GM19351 (cell line): Measurements from ENCODE around the gene KCNJ12.
"Not testable (repeated sequence)": the region's sequence is repeated elsewhere in the genome, so short reads cannot be mapped to it uniquely, and the experiment has no call there.

Experiments used
- ATAC-seq: cut with Tn5 transposase; IDR thresholded peaks from one replicate; pipeline ENCODE4 v1.9.1; 2021; ENCODE audit warnings: mild to moderate bottlenecking, moderate library complexity; ENCODE audit not compliant: unreplicated experiment

Gene KCNJ12

GRCh38 chr17:21436883-21437836 is 61.0 kb downstream of the KCNJ12 start:
- not testable (repeated sequence) for ATAC-seq

GRCh38 chr17:21438316-21439014 is 62.3 kb downstream of the KCNJ12 start:
- ATAC-seq: not testable (repeated sequence)

DNA sequence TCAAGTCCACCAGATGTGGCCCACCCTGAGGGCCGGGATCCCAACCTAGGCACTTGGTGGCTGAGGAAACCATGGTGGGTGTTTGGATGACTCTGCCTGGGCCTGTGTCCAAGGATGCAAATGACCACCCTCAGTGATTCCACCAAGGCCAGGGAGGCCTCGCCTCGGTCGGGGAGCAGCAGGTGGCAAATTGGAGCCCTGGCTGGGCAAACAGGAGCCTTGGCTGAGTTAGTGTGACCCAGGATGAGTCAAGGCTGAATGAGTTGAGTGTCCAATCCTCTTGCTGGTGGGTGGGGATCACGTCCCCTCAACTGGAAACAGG is 62.8 kb downstream of the KCNJ12 start:
- not testable (repeated sequence) for ATAC-seq

DNA sequence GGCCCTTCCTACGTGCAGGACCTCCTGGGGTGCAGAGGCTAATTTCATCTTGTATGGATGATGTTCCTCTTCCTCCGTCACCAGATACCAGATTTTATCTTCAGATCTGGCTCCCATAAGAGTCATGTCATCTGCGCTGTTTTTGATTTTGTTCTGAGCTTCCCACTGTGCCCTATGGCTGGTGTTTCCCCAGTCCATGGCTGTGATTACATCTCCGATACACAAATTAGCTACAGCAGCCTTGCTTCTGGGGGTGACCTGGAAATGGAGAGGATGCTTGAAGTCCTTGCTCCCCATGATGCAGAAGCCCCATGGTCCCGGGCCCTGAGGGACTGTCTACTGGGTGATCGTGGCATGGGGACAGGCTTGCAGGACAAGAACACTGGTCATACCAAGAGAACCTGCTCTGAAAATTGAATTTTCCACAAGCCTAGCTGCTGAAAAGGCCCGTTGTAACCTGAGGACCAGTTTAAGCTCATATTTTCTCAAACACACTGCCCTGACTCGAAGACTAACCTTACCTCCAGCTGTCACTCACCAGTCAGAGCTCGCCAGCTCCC is 69.0 kb downstream of the KCNJ12 start:
- no peak for ATAC-seq

GRCh38 chr17:21447552-21447951 is 71.4 kb downstream of the KCNJ12 start:
- ATAC-seq: not testable (repeated sequence)

DNA sequence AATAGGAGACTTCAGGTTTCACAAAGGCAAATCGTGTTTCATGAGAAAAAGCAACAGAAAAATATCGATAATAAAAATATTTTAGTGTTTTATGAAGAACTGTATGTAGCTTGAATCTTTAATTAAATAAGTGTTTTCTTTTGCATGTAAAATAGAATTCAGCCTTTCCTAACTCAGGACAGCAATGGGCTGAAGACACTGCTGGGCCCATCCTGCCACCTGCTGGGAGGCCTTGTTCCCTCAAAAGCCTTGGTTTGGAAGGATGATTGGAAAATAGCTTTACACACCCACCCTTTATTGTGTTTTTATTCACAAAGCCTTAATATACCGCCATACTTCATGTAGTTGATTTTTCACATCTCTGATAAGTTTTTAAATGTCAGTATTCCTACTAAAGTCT is 73.7 kb downstream of the KCNJ12 start:
- not testable (repeated sequence) for ATAC-seq

- no peak for ATAC-seq
These were observed 75.8 kb downstream of the KCNJ12 start for GRCh38 chr17:21451975-21452374.

- no peak for ATAC-seq
These were observed 76.4 kb downstream of the KCNJ12 start for GRCh38 chr17:21452377-21453143.

DNA sequence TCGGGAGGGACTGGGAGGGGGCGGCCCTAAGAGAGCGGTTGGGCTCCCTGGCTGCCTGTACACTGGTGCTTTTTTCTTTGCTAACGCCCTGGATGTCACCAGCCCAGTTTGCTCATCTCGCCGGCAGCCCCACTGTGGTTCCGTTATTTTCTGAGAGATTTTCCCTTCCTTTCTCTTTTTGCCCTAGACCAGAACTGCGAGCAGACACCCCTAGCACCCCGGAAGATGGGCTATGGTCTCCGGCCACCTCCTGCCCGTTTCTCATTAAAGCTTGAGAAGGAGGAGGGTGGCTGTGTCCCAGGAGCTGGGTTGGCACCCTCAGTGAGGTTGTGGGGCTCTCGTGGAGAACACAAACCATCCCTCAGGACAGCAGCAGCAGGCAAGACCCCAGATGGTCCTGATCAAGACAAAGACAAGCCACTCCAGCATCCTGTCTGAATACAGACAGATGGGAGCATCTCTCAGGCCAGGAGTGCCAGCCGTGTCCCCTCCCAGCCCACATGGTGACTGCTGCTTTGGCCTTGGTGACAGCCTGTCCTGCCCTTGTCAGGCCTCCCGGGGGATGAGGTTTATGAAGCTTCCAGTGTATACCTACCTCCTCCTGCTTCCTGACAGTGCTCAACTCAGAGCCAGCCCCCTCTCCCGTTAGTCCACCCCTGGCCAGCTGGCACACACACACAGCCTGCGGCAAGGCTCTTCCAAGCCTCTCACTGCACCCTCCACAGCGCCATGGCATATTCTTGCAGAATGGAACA is 77.2 kb downstream of the KCNJ12 start:
- ATAC-seq: no peak

- not testable (repeated sequence) for ATAC-seq
These were observed 77.8 kb downstream of the KCNJ12 start for GRCh38 chr17:21454006-21454405.

DNA sequence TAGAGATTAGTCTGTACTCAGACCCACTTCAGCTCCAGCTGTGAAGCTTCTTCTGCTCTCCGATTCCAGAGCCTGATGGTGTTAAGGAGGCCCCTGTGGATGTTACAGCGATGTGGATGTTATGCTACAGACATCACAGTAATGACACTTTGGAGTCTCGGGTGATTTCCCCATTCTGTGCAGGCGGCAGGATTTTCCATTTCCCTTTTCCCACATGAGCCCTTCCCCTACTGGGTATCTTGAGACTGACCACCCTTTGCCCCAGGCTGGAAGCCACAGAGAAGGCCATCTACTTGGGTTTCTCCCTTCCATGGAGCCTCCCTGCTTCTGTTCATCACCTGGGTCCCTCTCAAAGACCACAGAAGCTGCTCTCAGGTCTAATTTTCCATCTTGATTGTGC is 78.3 kb downstream of the KCNJ12 start:
- ATAC-seq: no peak

- ATAC-seq: no peak
These were observed 79.6 kb downstream of the KCNJ12 start for GRCh38 chr17:21455761-21456160.

GRCh38 chr17:21456449-21456848 is 80.3 kb downstream of the KCNJ12 start:
- not testable (repeated sequence) for ATAC-seq

- peak; percentile 85 for ATAC-seq
These were observed 81.2 kb downstream of the KCNJ12 start for GRCh38 chr17:21457051-21458026.

DNA sequence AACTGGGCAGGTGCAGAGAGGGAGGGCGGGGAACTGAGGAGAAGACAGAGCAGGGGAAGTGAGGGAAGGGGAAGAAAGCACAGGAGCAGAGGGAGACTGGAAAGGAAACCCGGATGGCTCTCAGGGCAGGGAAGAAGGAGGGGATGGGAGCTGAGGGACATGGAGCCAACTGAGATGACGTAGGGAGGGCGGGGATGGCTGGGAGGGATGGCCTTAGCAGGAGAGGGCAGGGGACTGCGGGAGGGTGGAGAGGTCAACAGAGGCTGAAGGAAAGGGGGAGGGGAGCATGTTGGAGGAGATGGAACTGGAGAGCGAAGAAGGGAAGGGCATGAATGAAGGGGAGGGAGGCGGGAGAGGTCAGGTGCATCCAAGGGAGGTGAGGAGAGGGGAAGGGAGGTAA is 81.9 kb downstream of the KCNJ12 start:
- no peak for ATAC-seq

GRCh38 chr17:21459536-21459935 is 83.4 kb downstream of the KCNJ12 start:
- no peak for ATAC-seq

GRCh38 chr17:21460358-21460757 is 84.2 kb downstream of the KCNJ12 start:
- no peak for ATAC-seq

DNA sequence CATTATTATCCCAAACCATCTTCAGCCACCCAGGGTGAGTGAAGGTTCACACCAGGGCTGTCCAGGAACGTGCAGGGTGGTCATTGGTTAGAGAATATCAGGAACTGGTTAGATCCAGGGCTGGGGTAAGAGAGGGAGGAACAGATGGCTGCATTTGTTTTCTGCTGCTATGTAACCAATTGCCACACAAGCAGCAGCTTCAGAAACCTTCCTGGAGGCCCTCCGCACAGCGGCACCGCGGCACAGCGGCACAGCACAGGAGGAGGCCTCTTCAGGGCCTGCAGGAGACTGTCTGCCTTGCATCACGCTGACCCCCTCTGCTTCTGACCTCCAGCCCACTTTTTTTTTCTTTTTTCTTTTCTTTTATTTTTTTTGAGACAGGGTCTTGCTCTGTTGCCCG is 86.1 kb downstream of the KCNJ12 start:
- no peak for ATAC-seq

DNA sequence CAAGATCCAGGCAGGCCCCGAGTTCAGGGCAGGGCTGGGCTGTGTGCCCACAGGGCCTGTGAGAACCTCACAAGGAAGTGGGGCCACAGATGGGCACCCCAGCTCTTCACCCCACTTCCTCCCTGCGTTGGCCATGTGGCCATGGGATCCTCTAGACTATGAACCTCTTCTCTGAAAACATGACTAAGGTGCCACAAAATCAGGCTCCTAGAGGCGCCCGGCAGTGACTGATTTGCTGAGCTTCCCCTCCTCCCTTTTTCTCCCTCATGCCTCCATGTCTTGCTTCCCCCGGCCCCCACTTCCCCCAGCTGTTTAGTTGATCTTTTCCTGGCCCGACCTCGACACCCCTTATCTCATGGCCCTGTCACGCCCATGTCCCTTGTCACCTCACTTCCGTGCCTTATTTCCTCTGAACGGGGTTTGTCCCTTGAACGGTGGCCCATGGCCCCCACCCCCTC is 87.1 kb downstream of the KCNJ12 start:
- ATAC-seq: no peak
